ENCODE measurements around the gene CDH4.

The CDH4 gene

DNA sequence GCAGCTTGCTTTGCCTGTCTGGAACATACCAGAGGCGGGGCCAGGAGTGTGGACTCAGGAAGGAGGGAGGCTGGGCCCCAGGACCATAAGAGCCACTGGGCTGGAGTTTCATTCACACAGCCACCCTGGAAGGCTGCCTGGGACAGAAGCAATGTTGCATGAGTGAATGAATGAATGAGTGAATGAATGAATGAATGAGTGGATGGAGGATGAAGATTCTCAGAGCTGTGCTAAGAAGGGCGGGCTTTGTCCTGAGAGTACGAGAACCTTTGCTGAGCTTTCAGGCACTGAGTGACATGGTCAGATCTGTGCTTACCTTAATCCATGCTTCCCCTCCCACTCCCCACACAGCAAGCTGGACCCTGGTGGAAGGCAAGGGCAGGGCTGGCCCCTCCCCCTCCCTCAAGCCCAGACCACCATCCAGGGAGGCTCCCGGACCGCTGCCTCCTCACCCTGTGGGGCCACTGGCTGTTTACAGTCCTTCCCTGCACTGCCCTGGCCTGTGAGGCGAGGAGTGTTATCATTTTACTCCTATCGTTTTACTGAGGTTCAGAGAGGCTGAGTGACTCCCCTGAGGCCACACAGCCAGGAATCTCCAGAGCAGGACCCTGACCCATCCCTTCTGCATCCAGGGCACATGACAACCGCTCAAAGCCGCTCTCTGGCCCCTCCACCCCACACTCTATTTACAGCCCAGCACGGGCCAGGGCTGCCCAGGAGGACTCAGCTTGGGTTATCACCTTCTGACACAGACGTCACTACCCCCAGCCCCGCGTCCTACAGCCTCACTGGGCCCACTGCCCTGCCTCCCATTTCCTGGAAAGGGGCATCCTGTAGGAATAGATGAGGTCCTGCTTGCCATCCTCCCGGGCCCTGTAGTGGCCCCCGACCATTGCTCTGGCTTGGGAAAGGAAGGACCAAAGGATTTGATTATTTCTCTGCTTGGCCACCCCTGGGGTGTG, 543.9 kb downstream of the CDH4 start:
- no peak overlapping the region for H3K9ac ChIP-seq (ENCODE audit: low read depth in 1 of 2, low read length in 2 of 2)
- no peaks in the 10 kb centered on the region for H3K4me1 ChIP-seq (ENCODE audit: control insufficient read depth in 2 of 2, insufficient read depth in 2 of 2, low read length in 2 of 2)
- no peaks in the 10 kb centered on the region for H3K36me3 ChIP-seq (ENCODE audit: control insufficient read depth in 2 of 2, insufficient read depth in 2 of 2, low read length in 2 of 2)
- no peaks in the 10 kb centered on the region for H3K27me3 ChIP-seq (ENCODE audit: control insufficient read depth in 2 of 2, insufficient read depth in 2 of 2, low read length in 2 of 2)
- no peak overlapping the region for H3K27ac ChIP-seq (ENCODE audit: low read depth in 2 of 2, low read length in 2 of 2)
- no peaks in the 10 kb centered on the region for H3K9me3 ChIP-seq (ENCODE audit: control insufficient read depth in 2 of 2, low read length in 2 of 2)
- H3K4me3 ChIP-seq (ENCODE audit: low read length in 2 of 2) = no peak overlapping the region

DNA sequence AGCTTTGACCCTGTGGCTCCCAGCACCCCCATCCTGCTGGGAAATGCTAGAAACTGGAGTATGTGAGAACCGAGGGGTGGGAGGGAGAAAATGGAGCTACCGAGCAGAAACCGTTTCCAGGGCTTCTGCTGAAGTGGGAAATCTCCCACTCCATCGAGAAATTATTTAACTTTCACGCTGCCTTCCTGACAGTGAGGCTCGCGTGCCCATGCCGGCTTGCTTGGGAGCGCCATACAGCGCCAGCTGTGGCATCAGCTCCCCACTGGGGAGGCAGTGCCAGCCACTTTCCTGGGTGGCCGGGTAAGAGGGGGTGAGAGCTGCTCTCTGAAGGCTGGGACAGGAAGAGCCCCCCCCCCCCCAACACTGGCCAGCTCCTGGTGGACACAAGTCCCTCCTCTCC, 544.7 kb downstream of the CDH4 start:
- Histone ChIP-seq H3K4me1 (ENCODE audit: control insufficient read depth in 2 of 2, insufficient read depth in 2 of 2, low read length in 2 of 2) (no peaks in the 10 kb centered on the region), H3K9ac (ENCODE audit: low read depth in 1 of 2, low read length in 2 of 2) (no peak overlapping the region), H3K4me3 (ENCODE audit: low read length in 2 of 2) (no peak overlapping the region), H3K27ac (ENCODE audit: low read depth in 2 of 2, low read length in 2 of 2) (no peak overlapping the region), H3K27me3 (ENCODE audit: control insufficient read depth in 2 of 2, insufficient read depth in 2 of 2, low read length in 2 of 2) (no peaks in the 10 kb centered on the region), H3K36me3 (ENCODE audit: control insufficient read depth in 2 of 2, insufficient read depth in 2 of 2, low read length in 2 of 2) (no peaks in the 10 kb centered on the region), H3K9me3 (ENCODE audit: control insufficient read depth in 2 of 2, low read length in 2 of 2) (no peaks in the 10 kb centered on the region)

DNA sequence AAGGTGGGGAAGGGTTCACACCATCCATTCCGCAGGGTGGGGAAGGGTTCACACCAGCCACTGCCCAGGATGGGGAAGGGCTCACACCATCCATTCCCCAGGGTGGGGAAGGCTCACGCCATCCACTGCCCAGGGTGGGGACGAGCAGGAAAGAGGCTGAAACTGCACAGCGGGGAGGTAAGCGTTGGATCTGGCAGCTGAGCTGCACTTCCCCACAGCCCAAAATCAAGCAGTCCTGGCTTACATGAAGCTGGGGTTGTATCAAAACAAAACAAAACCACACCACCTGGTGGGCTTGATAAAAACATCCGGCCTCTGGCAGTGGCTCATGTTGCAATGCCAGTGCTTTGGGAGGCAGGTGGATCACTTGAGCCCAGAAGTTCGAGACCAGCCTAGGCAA, 545.1 kb downstream of the CDH4 start:
- Histone ChIP-seq H3K27me3 (ENCODE audit: control insufficient read depth in 2 of 2, insufficient read depth in 2 of 2, low read length in 2 of 2) (no peaks in the 10 kb centered on the region), H3K9ac (ENCODE audit: low read depth in 1 of 2, low read length in 2 of 2) (no peak overlapping the region), H3K9me3 (ENCODE audit: control insufficient read depth in 2 of 2, low read length in 2 of 2) (no peaks in the 10 kb centered on the region)

DNA sequence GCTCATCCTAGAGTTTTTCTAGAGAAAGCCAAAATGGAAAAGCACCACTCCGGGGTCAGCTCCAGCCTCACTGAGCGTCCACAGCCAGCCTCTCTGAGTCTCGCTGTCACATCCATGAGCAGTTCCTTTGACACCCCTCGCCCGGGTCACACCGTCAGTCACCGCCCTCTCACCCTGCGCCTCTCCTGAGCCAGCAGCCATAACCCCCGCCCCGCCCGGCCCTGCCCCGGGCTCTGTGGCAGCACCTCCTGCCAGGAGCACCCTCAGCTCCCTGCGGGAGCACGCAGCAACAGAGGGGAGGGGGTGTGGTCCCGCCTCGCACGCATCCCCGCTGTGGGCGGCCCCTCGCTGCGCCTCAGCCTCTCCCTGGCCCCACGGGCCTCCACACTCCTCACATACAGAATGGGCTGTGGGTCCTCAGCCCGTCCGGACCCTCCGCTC, 545.9 kb downstream of the CDH4 start:
- Histone ChIP-seq H3K4me3 (ENCODE audit: low read length in 2 of 2) (no peak overlapping the region), H3K9ac (ENCODE audit: low read depth in 1 of 2, low read length in 2 of 2) (no peak overlapping the region), H3K27ac (ENCODE audit: low read depth in 2 of 2, low read length in 2 of 2) (no peak overlapping the region), H3K27me3 (ENCODE audit: control insufficient read depth in 2 of 2, insufficient read depth in 2 of 2, low read length in 2 of 2) (no peaks in the 10 kb centered on the region), H3K4me1 (ENCODE audit: control insufficient read depth in 2 of 2, insufficient read depth in 2 of 2, low read length in 2 of 2) (no peaks in the 10 kb centered on the region), H3K36me3 (ENCODE audit: control insufficient read depth in 2 of 2, insufficient read depth in 2 of 2, low read length in 2 of 2) (no peaks in the 10 kb centered on the region), H3K9me3 (ENCODE audit: control insufficient read depth in 2 of 2, low read length in 2 of 2) (no peaks in the 10 kb centered on the region)

More for the DNA sequence above, 545.1 kb downstream of the CDH4 start:
- no peaks in the 10 kb centered on the region for H3K36me3 ChIP-seq (ENCODE audit: control insufficient read depth in 2 of 2, insufficient read depth in 2 of 2, low read length in 2 of 2)
- no peaks in the 10 kb centered on the region for H3K4me1 ChIP-seq (ENCODE audit: control insufficient read depth in 2 of 2, insufficient read depth in 2 of 2, low read length in 2 of 2)
- H3K27ac ChIP-seq (ENCODE audit: low read depth in 2 of 2, low read length in 2 of 2) = no peak overlapping the region
- no peak overlapping the region for H3K4me3 ChIP-seq (ENCODE audit: low read length in 2 of 2)

DNA sequence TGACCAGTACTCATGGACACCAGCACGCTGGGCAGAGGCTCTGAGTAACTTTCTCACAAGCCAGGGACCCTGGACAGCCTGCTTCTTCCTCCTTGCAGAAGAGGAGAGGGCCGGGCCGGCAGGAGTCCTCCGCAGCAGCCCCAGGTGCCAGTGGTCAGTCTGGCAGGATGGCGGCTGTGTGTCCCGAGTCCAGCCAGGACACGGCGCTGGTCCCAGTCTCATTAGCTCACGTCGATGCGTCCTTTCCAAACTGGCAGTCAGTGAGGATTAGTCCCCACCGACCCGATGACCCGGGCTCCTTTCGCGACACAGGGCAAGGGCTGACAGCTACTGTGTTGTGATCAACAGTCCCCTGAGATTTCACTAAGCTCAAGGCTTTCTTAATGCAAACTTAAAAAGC, 546.6 kb downstream of the CDH4 start:
- Histone ChIP-seq H3K27ac (ENCODE audit: low read depth in 2 of 2, low read length in 2 of 2) (no peak overlapping the region), H3K4me1 (ENCODE audit: control insufficient read depth in 2 of 2, insufficient read depth in 2 of 2, low read length in 2 of 2) (no peaks in the 10 kb centered on the region), H3K4me3 (ENCODE audit: low read length in 2 of 2) (no peak overlapping the region), H3K36me3 (ENCODE audit: control insufficient read depth in 2 of 2, insufficient read depth in 2 of 2, low read length in 2 of 2) (no peaks in the 10 kb centered on the region), H3K9ac (ENCODE audit: low read depth in 1 of 2, low read length in 2 of 2) (no peak overlapping the region), H3K27me3 (ENCODE audit: control insufficient read depth in 2 of 2, insufficient read depth in 2 of 2, low read length in 2 of 2) (no peaks in the 10 kb centered on the region), H3K9me3 (ENCODE audit: control insufficient read depth in 2 of 2, low read length in 2 of 2) (no peaks in the 10 kb centered on the region)

DNA sequence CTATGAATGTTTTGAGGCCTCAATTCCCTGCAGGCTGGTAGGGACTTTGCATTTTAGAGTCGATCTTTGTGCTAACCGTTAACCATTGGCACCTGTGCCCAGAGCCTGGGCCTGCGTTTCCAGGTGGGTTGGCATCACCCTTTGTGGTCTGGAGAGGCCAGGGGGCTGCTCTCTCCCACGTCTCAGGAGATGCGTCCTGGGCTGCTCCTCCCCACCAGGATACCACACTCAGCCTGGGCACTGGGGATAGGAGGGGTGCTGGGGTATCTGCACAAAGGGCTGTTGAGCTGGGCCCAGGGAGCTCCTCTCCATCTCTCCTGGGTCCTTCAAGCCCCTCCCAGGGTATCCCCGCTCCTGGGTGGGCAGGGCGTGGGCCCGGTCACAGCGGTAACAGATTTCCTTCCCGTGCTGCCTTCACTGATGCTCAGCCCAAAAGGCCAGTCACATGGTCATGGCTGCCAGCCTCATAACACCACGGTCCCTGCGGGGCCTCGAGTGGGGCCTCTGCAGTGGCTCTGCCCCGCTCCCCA, 547.4 kb downstream of the CDH4 start:
- H3K27ac ChIP-seq (ENCODE audit: low read depth in 2 of 2, low read length in 2 of 2) = no peak overlapping the region
- H3K4me3 ChIP-seq (ENCODE audit: low read length in 2 of 2) = no peak overlapping the region
- H3K9me3 ChIP-seq (ENCODE audit: control insufficient read depth in 2 of 2, low read length in 2 of 2) = no peaks in the 10 kb centered on the region
- H3K4me1 ChIP-seq (ENCODE audit: control insufficient read depth in 2 of 2, insufficient read depth in 2 of 2, low read length in 2 of 2) = no peaks in the 10 kb centered on the region
- no peak overlapping the region for H3K9ac ChIP-seq (ENCODE audit: low read depth in 1 of 2, low read length in 2 of 2)
- H3K36me3 ChIP-seq (ENCODE audit: control insufficient read depth in 2 of 2, insufficient read depth in 2 of 2, low read length in 2 of 2) = no peaks in the 10 kb centered on the region
- H3K27me3 ChIP-seq (ENCODE audit: control insufficient read depth in 2 of 2, insufficient read depth in 2 of 2, low read length in 2 of 2) = peaks cover 0 to 2% of the 10 kb centered on the region in 2 donors

DNA sequence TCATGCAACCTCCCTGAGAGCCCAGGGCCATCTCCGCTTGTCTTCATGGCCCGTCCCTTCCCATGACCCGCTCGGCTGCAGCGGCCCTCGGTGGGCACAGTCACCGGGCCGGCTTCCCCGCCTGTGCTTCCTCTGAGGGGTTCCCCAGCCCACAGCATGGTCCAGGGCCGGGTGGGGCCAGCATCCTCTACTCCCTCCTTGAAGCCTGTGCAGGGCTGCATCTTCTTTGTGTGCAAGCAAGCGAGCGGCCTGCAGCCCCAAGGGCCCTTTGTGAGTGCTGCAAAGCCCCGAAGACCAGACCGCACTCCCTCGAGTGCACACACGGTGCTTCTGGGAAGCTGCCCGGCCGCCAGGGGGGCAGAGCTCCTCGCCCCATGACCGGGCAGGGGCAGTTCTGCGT, 547.9 kb downstream of the CDH4 start:
- no peak overlapping the region for H3K4me3 ChIP-seq (ENCODE audit: low read length in 2 of 2)
- H3K9me3 ChIP-seq (ENCODE audit: control insufficient read depth in 2 of 2, low read length in 2 of 2) = no peaks in the 10 kb centered on the region
- peaks cover 0 to 3% of the 10 kb centered on the region in 2 donors for H3K27me3 ChIP-seq (ENCODE audit: control insufficient read depth in 2 of 2, insufficient read depth in 2 of 2, low read length in 2 of 2)
- no peak overlapping the region for H3K9ac ChIP-seq (ENCODE audit: low read depth in 1 of 2, low read length in 2 of 2)
- H3K27ac ChIP-seq (ENCODE audit: low read depth in 2 of 2, low read length in 2 of 2) = no peak overlapping the region
- no peaks in the 10 kb centered on the region for H3K36me3 ChIP-seq (ENCODE audit: control insufficient read depth in 2 of 2, insufficient read depth in 2 of 2, low read length in 2 of 2)
- no peaks in the 10 kb centered on the region for H3K4me1 ChIP-seq (ENCODE audit: control insufficient read depth in 2 of 2, insufficient read depth in 2 of 2, low read length in 2 of 2)

DNA sequence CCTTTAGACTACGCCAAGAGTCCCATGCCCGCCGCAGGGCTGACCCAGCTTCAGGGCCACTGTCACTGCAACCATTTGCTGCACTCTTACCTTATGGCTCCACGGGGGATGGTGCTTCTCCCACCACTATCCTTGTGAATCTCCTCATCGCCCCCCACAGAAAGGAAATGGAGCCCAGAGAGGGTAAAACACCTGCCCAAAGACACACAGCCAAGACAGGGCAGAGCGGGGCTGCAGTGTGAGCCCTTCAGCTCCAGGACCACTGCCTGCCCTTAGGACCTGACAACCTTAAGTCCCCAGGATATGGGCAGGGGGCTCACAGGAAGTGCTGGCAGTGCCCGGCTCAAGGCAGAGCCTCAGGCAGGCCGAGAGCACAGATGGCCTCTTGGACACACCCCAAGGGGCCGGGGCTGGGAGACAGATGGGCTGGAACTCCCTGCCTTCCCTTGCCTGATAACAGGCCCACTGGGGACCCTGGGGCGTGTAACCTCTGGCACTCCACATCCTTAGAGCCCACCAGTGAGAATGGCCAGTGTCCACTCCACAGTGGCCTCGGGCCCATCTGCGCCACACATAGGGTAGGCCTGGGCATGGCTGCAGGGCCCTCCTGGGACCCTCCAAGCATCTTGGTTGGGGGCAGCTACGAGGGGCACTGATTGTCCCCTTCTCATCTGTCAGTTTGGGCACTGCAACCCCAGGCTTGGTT, 548.5 kb downstream of the CDH4 start:
- Histone ChIP-seq H3K27ac (ENCODE audit: low read depth in 2 of 2, low read length in 2 of 2) (no peak overlapping the region), H3K36me3 (ENCODE audit: control insufficient read depth in 2 of 2, insufficient read depth in 2 of 2, low read length in 2 of 2) (no peaks in the 10 kb centered on the region), H3K4me3 (ENCODE audit: low read length in 2 of 2) (no peak overlapping the region), H3K4me1 (ENCODE audit: control insufficient read depth in 2 of 2, insufficient read depth in 2 of 2, low read length in 2 of 2) (no peaks in the 10 kb centered on the region), H3K9me3 (ENCODE audit: control insufficient read depth in 2 of 2, low read length in 2 of 2) (no peaks in the 10 kb centered on the region), H3K9ac (ENCODE audit: low read depth in 1 of 2, low read length in 2 of 2) (no peak overlapping the region), H3K27me3 (ENCODE audit: control insufficient read depth in 2 of 2, insufficient read depth in 2 of 2, low read length in 2 of 2) (peaks cover 0 to 3% of the 10 kb centered on the region in 2 donors)

DNA sequence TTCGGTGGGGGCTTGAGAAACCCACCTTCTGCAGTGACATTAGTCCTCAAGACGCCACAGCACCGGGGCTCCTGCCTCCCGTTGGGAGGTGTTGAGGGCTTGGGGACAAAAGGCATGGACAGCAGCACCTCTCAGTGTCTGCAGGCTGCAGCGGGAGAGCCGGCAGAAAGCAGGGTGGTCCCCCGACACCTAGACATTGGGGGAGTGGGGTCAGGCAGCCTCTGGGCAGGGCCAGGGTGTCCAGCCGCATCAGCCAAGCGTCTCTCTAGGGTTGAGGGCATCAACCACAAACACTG, 549.0 kb downstream of the CDH4 start:
- Histone ChIP-seq H3K36me3 (ENCODE audit: control insufficient read depth in 2 of 2, insufficient read depth in 2 of 2, low read length in 2 of 2) (no peaks in the 10 kb centered on the region), H3K27me3 (ENCODE audit: control insufficient read depth in 2 of 2, insufficient read depth in 2 of 2, low read length in 2 of 2) (peaks cover 0 to 3% of the 10 kb centered on the region in 2 donors), H3K9me3 (ENCODE audit: control insufficient read depth in 2 of 2, low read length in 2 of 2) (no peaks in the 10 kb centered on the region), H3K4me1 (ENCODE audit: control insufficient read depth in 2 of 2, insufficient read depth in 2 of 2, low read length in 2 of 2) (no peaks in the 10 kb centered on the region), H3K9ac (ENCODE audit: low read depth in 1 of 2, low read length in 2 of 2) (no peak overlapping the region), H3K27ac (ENCODE audit: low read depth in 2 of 2, low read length in 2 of 2) (no peak overlapping the region), H3K4me3 (ENCODE audit: low read length in 2 of 2) (no peak overlapping the region)

DNA sequence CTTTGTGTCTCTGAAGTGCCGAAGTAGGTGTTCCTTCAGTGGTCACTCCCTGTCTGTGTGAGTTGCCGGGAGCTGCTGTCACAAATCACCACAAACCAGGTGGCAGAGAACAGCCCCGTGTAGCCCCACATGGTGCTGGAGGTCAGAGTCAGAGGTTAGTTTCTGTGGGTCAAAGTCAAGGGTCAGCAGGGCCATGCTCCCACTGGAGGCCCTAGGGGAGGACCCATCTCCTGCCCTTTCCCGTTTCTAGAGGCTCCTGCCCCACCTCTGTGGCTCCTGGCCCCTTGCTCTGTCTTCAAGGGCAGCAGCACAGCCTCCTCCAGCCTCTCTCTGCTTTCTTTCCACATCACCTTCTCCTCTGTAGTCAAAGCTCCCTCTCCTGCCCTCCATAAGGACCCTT, 549.4 kb downstream of the CDH4 start:
- Histone ChIP-seq H3K4me3 (ENCODE audit: low read length in 2 of 2) (no peak overlapping the region), H3K4me1 (ENCODE audit: control insufficient read depth in 2 of 2, insufficient read depth in 2 of 2, low read length in 2 of 2) (no peaks in the 10 kb centered on the region), H3K9ac (ENCODE audit: low read depth in 1 of 2, low read length in 2 of 2) (no peak overlapping the region), H3K27ac (ENCODE audit: low read depth in 2 of 2, low read length in 2 of 2) (no peak overlapping the region), H3K9me3 (ENCODE audit: control insufficient read depth in 2 of 2, low read length in 2 of 2) (no peaks in the 10 kb centered on the region), H3K27me3 (ENCODE audit: control insufficient read depth in 2 of 2, insufficient read depth in 2 of 2, low read length in 2 of 2) (peaks cover 0 to 3% of the 10 kb centered on the region in 2 donors), H3K36me3 (ENCODE audit: control insufficient read depth in 2 of 2, insufficient read depth in 2 of 2, low read length in 2 of 2) (no peaks in the 10 kb centered on the region)

Measured in mucosa of rectum (tissue), 2 donors.